Peyer's patch (tissue), 4 donors: Measurements from ENCODE around the gene ZDHHC15.
"Not testable (repeated sequence)": the region's sequence is repeated elsewhere in the genome, so short reads cannot be mapped to it uniquely, and the experiment has no call there.

Experiments used
- CTCF ChIP-seq, 6 experiments: fragments of 450-650 bp in 4 of 6; fragments of 200-600 bp in 2 of 6; sonication (generic) in 1 of 6; IDR thresholded peaks; one replicate each; pipeline ENCODE4 v1.5.1; 2017 to 2019; ENCODE audit warnings: antibody characterized with exemption in 6 of 6, mild to moderate bottlenecking in 3 of 6, moderate library complexity in 1 of 6
- POLR2A ChIP-seq, 2 donors: fragments of 450-650 bp; IDR thresholded peaks; one replicate each; pipeline ENCODE4 v1.5.1; 2017; ENCODE audit warnings: antibody characterized with exemption in 2 of 2, mild to moderate bottlenecking in 2 of 2, moderate library complexity in 2 of 2

- not testable (repeated sequence) for TF ChIP-seq CTCF, POLR2A (IDR thresholded peaks at IDR 0.05)
Observed at GRCh38 chrX:75348601-75349000, 174.2 kb downstream of the ZDHHC15 start.
